SK-N-SH treated with all-trans-retinoic acid at 6 μM for 48 hours (cell line): ENCODE measurements around the gene DUXA.

Source experiments
- ATAC-seq: fragments of 200-7000 bp; cut with Tn5 transposase; 3 replicates; pipeline ENCODE4 v1.9.1; 2020; ENCODE audit warnings: mild to moderate bottlenecking, moderate library complexity
- ARNTL ChIP-seq: fragments of 450-650 bp; formaldehyde crosslinking; IDR thresholded peaks from 2 replicates; pipeline ENCODE4 v1.5.0; 2020; ENCODE audit warnings: low read depth, mild to moderate bottlenecking, moderate library complexity, borderline replicate concordance
- BACH2 ChIP-seq: fragments of 250-450 bp; sonication (Bioruptor Pico); IDR thresholded peaks from 2 replicates; pipeline ENCODE4 v1.9.0; 2021; ENCODE audit warnings: mild to moderate bottlenecking, borderline replicate concordance
- CREB5 ChIP-seq: fragments of 250-450 bp; sonication (Bioruptor Pico); IDR thresholded peaks from 2 replicates; pipeline ENCODE4 v1.5.1; 2020; ENCODE audit warnings: low read depth, mild to moderate bottlenecking, moderate library complexity
- CSDC2 ChIP-seq: fragments of 250-450 bp; sonication (Bioruptor Pico); IDR thresholded peaks from 2 replicates; pipeline ENCODE4 v1.5.0; 2020; ENCODE audit warnings: mild to moderate bottlenecking, moderate library complexity
- CSRNP3 ChIP-seq: fragments of 250-450 bp; sonication (Bioruptor Pico); IDR thresholded peaks from 2 replicates; pipeline ENCODE4 v1.5.1; 2021; ENCODE audit warnings: mild to moderate bottlenecking, moderate library complexity
- ESRRG ChIP-seq: fragments of 250-450 bp; sonication (Bioruptor Pico); IDR thresholded peaks from 2 replicates; pipeline ENCODE4 v1.6.1; 2021; ENCODE audit warnings: mild to moderate bottlenecking
- GLIS3 ChIP-seq: fragments of 250-450 bp; sonication (Bioruptor Pico); IDR thresholded peaks from 2 replicates; pipeline ENCODE4 v1.5.0; 2020; ENCODE audit warnings: mild to moderate bottlenecking, moderate library complexity
- ISL1 ChIP-seq: fragments of 250-450 bp; sonication (Bioruptor Pico); IDR thresholded peaks from 2 replicates; pipeline ENCODE4 v2.1.2; 2022; ENCODE audit warnings: mild to moderate bottlenecking, moderate library complexity
- OSR1 ChIP-seq: fragments of 250-450 bp; sonication (Bioruptor Pico); IDR thresholded peaks from 2 replicates; pipeline ENCODE4 v1.8.0; 2022; ENCODE audit warnings: moderate library complexity, mild to moderate bottlenecking, inconsistent platforms
- PPARA ChIP-seq: fragments of 250-450 bp; sonication (Bioruptor Pico); IDR thresholded peaks from 2 replicates; pipeline ENCODE4 v1.5.0; 2020; ENCODE audit warnings: mild to moderate bottlenecking, borderline replicate concordance
- RARB ChIP-seq: fragments of 250-450 bp; sonication (Bioruptor Pico); IDR thresholded peaks from 2 replicates; pipeline ENCODE4 v1.8.0; 2021; ENCODE audit warnings: mild to moderate bottlenecking, moderate library complexity
- TCF4 ChIP-seq: fragments of 250-450 bp; sonication (Bioruptor Pico); IDR thresholded peaks from 2 replicates; pipeline ENCODE4 v1.8.0; 2021; ENCODE audit warnings: mild to moderate bottlenecking, moderate library complexity, borderline replicate concordance
- TOX ChIP-seq: fragments of 250-450 bp; sonication (Bioruptor Pico); IDR thresholded peaks from 2 replicates; pipeline ENCODE4 v1.8.0; 2021; ENCODE audit warnings: mild to moderate bottlenecking, moderate library complexity, borderline replicate concordance
- TSHZ2 ChIP-seq: fragments of 250-450 bp; sonication (Bioruptor Pico); IDR thresholded peaks from 2 replicates; pipeline ENCODE4 v1.5.0; 2020; ENCODE audit warnings: mild to moderate bottlenecking, moderate library complexity
- ZC3H10 ChIP-seq: fragments of 250-450 bp; sonication (Bioruptor Pico); IDR thresholded peaks from 2 replicates; pipeline ENCODE4 v1.5.1; 2021; ENCODE audit warnings: mild to moderate bottlenecking, moderate library complexity
- ZFP3 ChIP-seq: fragments of 250-450 bp; sonication (Bioruptor Pico); IDR thresholded peaks from 2 replicates; pipeline ENCODE4 v1.5.0; 2020; ENCODE audit warnings: mild to moderate bottlenecking, moderate library complexity
- ZFP30 ChIP-seq: fragments of 450-650 bp; formaldehyde crosslinking; IDR thresholded peaks from 2 replicates; pipeline ENCODE4 v1.5.0; 2022; ENCODE audit warnings: mild to moderate bottlenecking, moderate library complexity
- ZNF565 ChIP-seq: fragments of 450-650 bp; formaldehyde crosslinking; conservative IDR thresholded peaks from 2 replicates; pipeline ENCODE4 v1.5.0; 2020; ENCODE audit warnings: low read depth, mild to moderate bottlenecking, moderate library complexity
- ZNF70 ChIP-seq: fragments of 450-650 bp; formaldehyde crosslinking; IDR thresholded peaks from 2 replicates; pipeline ENCODE4 v1.5.0; 2020; ENCODE audit warnings: mild to moderate bottlenecking, moderate library complexity
- ZNF8 ChIP-seq: fragments of 450-650 bp; formaldehyde crosslinking; IDR thresholded peaks from 2 replicates; pipeline ENCODE4 v1.5.0; 2020; ENCODE audit warnings: mild to moderate bottlenecking, moderate library complexity
- TF ChIP-seq, protein P1 (sequence below): fragments of 250-450 bp; sonication (Bioruptor Pico); IDR thresholded peaks from 2 replicates; pipeline ENCODE4 v1.8.0; 2021; ENCODE audit warnings: low read depth, mild to moderate bottlenecking, moderate library complexity, borderline replicate concordance
- TF ChIP-seq, protein P2 (sequence below): fragments of 250-450 bp; sonication (Bioruptor Pico); IDR thresholded peaks from 2 replicates; pipeline ENCODE4 v1.8.0; 2020; ENCODE audit warnings: mild to moderate bottlenecking, moderate library complexity, borderline replicate concordance

Gene DUXA

DNA sequence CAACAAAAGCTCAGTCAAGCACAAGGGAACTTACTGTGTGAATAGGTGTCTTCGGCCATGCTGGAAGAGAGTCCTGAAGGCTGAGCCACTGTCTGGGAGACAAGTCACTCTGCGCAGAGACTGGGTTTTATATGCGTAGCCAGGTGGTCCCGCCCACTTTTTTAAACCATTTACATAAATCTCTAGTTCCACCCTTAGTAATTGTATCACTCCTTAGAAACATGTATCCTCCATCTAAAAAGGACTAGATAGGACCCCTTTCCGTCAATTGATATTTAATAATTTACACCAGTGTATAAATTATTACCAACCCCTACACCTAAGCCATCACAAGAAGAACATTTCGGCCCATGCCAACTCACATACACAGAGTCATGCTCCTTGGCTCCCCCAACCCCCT lies at the start of gene DUXA:
TSS of gene DUXA (minus strand) at position 101 of the 400 bp plus-strand sequence. CDS start at position 59, 42 bp downstream.
- ATAC-seq, result no peak
- TF ChIP-seq ESRRG (no peak), TSHZ2 (CRISPR knock-in tag) (no peak), GLIS3 (CRISPR knock-in tag) (no peak), CSDC2 (CRISPR knock-in tag) (no peak), ZC3H10 (CRISPR knock-in tag) (no peak), ARNTL (CRISPR knock-in tag) (no peak), ZFP3 (CRISPR knock-in tag) (no peak), ISL1 (CRISPR knock-in tag) (no peak), TCF4 (CRISPR knock-in tag) (no peak), PPARA (CRISPR knock-in tag) (no peak), ZNF565 (no peak), CREB5 (CRISPR knock-in tag) (no peak), RARB (CRISPR knock-in tag) (no peak)
- TF ChIP-seq, protein P1, sequence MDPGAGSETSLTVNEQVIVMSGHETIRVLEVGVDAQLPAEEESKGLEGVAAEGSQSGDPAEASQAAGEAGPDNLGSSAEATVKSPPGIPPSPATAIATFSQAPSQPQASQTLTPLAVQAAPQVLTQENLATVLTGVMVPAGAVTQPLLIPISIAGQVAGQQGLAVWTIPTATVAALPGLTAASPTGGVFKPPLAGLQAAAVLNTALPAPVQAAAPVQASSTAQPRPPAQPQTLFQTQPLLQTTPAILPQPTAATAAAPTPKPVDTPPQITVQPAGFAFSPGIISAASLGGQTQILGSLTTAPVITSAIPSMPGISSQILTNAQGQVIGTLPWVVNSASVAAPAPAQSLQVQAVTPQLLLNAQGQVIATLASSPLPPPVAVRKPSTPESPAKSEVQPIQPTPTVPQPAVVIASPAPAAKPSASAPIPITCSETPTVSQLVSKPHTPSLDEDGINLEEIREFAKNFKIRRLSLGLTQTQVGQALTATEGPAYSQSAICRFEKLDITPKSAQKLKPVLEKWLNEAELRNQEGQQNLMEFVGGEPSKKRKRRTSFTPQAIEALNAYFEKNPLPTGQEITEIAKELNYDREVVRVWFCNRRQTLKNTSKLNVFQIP, result no peak
- TF ChIP-seq, protein P2, sequence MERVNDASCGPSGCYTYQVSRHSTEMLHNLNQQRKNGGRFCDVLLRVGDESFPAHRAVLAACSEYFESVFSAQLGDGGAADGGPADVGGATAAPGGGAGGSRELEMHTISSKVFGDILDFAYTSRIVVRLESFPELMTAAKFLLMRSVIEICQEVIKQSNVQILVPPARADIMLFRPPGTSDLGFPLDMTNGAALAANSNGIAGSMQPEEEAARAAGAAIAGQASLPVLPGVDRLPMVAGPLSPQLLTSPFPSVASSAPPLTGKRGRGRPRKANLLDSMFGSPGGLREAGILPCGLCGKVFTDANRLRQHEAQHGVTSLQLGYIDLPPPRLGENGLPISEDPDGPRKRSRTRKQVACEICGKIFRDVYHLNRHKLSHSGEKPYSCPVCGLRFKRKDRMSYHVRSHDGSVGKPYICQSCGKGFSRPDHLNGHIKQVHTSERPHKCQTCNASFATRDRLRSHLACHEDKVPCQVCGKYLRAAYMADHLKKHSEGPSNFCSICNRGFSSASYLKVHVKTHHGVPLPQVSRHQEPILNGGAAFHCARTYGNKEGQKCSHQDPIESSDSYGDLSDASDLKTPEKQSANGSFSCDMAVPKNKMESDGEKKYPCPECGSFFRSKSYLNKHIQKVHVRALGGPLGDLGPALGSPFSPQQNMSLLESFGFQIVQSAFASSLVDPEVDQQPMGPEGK (CRISPR knock-in tag), result no peak

GRCh38 chr19:57212109-57212508 lies 44.8 kb upstream of the DUXA start:
- TF ChIP-seq CREB5 (CRISPR knock-in tag) (no peak), OSR1 (CRISPR knock-in tag) (no peak), CSRNP3 (CRISPR knock-in tag) (no peak), TOX (no peak), TCF4 (CRISPR knock-in tag) (no peak), ZNF70 (no peak), ZFP30 (CRISPR knock-in tag) (no peak), ZNF8 (CRISPR knock-in tag) (no peak)
- ATAC-seq, result no peak

GRCh38 chr19:57210381-57210780 lies 43.1 kb upstream of the DUXA start:
- ATAC-seq, result no peak
- TF ChIP-seq ZFP30 (CRISPR knock-in tag) (no peak), OSR1 (CRISPR knock-in tag) (no peak), PPARA (CRISPR knock-in tag) (no peak), TSHZ2 (CRISPR knock-in tag) (no peak), CSRNP3 (CRISPR knock-in tag) (no peak), CREB5 (CRISPR knock-in tag) (no peak), BACH2 (CRISPR knock-in tag) (no peak), ZNF565 (no peak), ESRRG (no peak), ISL1 (CRISPR knock-in tag) (no peak)
